GM18505 (cell line): ENCODE measurements around the gene DDX10.

ENCODE experiments used
- ATAC-seq: cut with Tn5 transposase; IDR thresholded peaks from one replicate; pipeline ENCODE4 v1.9.1; 2021; ENCODE audit not compliant: unreplicated experiment
- POLR2A ChIP-seq: IDR thresholded peaks from 4 replicates; pipeline ENCODE4 v1.6.1; 2011; ENCODE audit warnings: borderline replicate concordance; ENCODE audit not compliant: insufficient read depth, insufficient read length; ENCODE audit errors: extremely low read depth

DDX10 gene

DNA sequence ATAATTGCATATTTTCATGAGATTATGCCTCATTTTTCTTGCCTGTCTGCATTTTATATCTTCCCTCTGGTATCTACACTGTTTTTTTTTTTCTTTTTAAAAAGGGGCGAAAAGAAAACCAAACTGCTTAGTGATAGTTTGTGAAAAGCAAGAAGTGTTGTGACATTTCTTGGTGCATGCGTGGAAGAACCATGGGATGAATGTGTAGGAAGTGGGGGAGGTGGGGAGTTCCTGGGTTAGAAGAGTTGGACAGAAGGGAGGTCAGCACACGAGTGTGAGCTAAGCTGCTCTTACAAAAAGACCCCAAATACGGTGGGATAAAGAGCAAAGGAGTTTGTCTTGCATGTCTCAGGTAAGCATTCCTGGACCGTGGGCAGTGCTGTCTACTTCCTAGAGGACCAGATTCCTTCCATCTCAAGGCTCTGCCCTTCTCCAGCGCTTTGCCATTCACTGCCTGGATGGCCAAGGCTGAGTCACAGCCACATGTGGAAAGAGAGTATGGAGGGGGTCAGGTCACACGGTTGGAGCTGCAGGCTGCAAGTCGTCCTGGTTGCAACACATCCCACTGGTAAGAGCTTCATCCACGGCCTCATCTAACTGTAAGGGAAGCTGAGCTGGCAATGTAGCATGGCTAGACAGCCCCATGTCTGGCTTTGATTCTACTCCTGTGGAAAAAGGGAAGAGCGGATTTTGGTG, 300.6 kb downstream of the DDX10 start:
- no peak for TF ChIP-seq POLR2A
- ATAC-seq: no peak

DNA sequence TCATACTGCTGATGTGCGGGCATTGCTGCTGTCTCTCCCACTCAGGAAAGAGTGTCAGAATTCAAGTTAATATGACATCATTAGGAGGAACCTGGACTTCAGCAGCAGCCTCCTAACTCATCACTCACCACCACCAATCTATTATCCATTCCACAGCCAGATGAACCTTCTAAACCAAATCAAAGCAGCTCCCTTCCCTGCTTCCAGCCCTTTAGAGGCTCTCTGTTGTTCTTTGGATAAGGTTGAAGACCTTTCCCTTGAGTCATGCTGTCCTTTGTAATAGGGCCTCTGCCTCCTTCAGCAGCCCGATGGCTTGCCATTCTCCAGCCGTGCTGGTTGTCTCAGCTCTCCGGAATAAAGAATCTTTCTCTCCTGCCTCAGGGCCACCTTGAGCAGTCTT, 301.3 kb downstream of the DDX10 start:
- ATAC-seq: no peak
- TF ChIP-seq POLR2A: no peak

- no peak for ATAC-seq
Observed at GRCh38 chr11:108966978-108967377, 302.1 kb downstream of the DDX10 start.

DNA sequence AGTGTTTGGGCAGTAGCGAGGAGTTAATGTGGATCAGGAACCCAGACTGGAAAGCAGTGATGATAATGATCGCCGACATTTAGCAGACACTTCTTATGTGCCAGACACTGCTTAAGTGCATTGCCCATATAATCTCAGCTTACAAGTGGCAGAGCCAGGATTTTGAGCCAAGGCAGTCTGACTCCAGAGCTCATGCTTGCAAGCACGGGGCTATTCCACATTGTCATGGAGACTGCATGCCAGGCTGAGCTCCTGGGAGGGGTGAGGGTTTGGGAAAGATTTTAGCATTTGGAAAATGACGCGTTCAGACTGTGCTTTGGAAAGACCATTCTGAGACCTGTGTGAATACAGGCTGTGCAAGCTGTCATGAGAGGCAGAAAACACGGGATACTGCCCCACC, 302.7 kb downstream of the DDX10 start:
- no peak for ATAC-seq
- no peak for TF ChIP-seq POLR2A

More at GRCh38 chr11:108966978-108967377, 302.1 kb downstream of the DDX10 start:
- TF ChIP-seq POLR2A: no peak

DNA sequence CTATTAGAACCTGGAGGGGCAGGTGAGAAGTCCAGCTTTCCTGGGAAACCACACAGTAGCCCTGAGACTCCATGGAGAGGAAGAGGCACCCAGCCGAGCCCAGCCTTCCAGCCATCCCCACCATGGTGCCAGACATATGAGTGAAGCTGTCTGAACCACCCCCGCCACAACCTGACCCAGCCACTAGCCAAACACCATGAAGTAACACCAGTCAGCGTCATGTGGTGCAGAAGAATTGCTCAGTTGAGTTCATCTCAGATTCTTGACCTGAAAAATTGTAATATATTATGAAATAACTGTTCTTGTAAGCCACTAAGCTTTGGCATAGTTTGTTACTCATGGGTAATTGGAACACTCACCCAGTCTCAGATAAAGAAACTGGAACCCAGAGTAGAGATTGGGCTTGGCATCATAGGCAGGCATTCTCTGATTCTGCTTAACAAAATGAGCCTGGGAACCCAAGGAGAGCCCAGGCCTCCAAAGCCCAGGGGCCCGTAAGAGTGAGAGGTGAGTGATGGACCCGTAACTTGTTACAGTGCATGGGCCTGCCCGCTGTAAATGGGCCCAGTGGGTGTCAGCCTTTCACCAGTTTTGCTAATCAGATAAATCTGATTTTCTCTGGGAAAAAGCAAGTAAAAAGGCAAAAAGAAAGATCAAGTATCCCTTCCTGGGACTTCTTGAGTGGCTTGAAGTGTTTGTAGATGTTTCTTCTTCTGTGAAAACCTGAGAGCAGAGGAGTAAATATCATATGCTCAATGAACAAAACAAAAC, 305.5 kb downstream of the DDX10 start:
- ATAC-seq: no peak
- no peak for TF ChIP-seq POLR2A

GRCh38 chr11:108973402-108974162, 308.7 kb downstream of the DDX10 start:
- no peak for ATAC-seq
- TF ChIP-seq POLR2A: no peak

GRCh38 chr11:108975026-108975425, 310.2 kb downstream of the DDX10 start:
- no peak for ATAC-seq
- TF ChIP-seq POLR2A: no peak

DNA sequence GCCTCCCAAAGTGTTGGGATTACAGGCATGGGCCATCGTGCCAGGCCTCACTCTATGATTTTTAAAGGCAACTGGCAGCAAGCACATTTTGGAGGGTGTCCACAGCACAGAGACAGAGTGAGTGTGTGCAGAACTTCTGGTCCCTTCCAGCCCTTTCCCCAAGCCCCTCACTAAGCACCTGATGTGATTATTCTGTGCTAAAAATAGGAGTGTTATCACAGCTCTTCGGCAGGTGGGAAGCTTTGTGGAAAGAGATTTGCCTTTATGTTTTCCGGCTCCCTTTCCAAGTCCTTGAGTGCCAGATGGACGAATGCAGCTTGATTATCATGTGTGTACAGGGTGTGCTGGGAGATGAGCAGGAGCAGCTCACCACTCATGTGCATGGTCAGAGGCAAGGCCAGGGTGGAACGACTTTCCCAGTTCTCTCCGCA, 310.8 kb downstream of the DDX10 start:
- TF ChIP-seq POLR2A: no peak
- no peak for ATAC-seq

GRCh38 chr11:108983636-108984420, 319.0 kb downstream of the DDX10 start:
- no peak for TF ChIP-seq POLR2A
- ATAC-seq: no peak

DNA sequence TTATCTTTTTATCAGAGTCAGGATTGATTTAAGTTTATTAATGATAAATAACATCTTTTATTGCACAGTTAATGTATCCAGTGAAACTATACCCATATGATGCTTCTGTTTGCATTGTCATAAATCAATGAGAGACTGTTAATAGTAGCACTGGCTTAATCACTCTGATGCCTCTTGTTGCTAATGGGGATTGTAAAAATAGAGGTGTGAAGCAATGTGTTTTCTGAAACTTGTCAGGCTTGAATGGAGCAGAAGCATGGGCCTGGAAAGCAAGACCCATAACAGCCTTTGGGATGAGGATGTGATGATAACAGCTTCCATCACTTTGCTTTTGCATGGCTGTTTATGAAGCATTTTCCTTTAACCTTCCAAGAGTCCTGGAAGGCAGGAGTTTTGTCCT, 319.7 kb downstream of the DDX10 start:
- TF ChIP-seq POLR2A: no peak
- no peak for ATAC-seq

DNA sequence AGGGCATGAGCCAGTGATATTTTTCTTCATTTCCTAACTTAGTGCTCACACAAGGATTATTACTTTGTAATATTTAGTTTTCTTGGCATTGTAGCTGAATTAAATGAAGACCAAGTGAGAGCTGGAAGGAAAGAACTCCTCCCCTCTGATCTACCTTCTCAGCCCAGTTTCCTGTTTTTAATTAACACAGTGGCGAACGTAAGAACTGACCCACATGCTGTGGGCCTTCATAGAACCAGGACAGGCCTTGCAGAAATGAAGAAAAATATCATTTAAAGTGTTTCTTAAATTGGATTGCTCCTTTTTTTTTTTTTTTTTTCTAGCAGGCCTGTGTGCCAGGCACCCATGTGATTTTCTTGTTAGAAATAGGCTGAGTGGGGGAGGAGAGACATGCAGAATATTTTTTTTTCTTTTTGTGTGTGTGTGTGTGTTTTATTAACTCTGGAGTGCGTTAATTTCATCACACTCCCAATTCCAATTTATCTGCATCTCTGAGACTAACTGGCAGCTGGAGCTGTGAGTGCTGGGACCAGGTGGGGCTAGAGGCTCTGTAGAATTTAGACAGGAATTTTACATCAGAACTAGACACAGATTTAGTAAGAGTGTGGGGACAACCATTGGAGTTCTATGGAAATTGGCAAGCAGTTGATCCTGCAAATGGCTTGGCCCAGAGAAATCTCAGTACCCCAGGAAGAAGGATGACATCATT, 320.5 kb downstream of the DDX10 start:
- no peak for ATAC-seq
- TF ChIP-seq POLR2A: no peak

DNA sequence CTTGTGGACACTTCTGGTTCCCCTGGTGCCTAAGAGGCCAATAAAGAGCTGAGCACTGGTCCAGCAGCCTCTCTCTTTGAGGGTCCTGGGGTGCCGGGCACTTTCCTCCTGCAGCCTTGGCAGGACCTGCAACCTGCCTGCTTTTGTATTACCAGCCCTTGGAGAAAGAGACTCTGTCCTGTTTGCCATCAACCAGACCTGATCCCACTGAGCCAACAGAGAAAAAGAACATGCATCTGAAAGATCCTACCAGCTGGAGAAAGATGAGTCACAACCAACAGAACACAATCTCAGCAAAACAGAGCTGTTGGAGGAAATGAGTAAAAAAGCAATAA, 321.0 kb downstream of the DDX10 start:
- ATAC-seq: no peak
- TF ChIP-seq POLR2A: no peak
